ENCODE results near the gene SERPINB6. TPM values are rescaled to one million over a fixed set of nuclear protein-coding genes. Genes with fewer than 3 reads are reported as not detected.

Gene SERPINB6
- total and polyA plus RNA-seq, 9 of the 15 experiments (the other 6 are each of a cell fraction or from before 2014, with no cell fraction given) = 86.6 to 211 (median 143) TPM

DNA sequence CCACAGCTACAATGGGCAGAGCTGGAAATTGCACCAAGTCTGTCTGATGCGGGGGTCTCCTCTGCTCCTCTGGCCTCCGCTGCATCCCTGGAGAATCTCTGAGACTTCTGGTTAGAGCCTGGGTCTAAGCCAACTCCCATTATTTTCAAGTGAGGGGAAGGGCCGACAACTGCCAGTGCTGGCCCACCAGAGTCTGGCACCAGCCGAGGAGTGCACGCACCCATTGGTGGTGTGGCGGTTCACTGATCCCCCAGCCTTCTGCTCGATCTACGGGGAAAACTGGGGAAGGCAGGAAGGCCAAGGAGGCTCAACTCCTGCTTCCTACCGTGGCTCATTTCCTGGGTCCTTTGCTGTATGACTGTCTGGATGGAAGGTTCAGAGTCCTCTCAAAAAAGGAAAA, 34.5 kb upstream of the SERPINB6 start (continued):
- TF ChIP-seq PREB (CRISPR knock-in tag; IDR thresholded peaks at IDR 0.05) (no peak), NONO (IDR thresholded peaks at IDR 0.05; ENCODE audit: low read depth in 2 of 2, low read length in 1 of 2) (no peak), RUNX1 (IDR thresholded peaks at IDR 0.05; ENCODE audit: low read depth) (no peak), POLR2G (IDR thresholded peaks at IDR 0.05; ENCODE audit: low read depth, low read length) (peak; percentile 63), KLF6 (CRISPR knock-in tag; IDR thresholded peaks at IDR 0.05; ENCODE audit: borderline replicate concordance) (no peak), ZFP1 (CRISPR knock-in tag; IDR thresholded peaks at IDR 0.05) (no peak), HES1 (IDR thresholded peaks at IDR 0.05; ENCODE audit: low read depth) (no peak)
- TF ChIP-seq, protein P1, sequence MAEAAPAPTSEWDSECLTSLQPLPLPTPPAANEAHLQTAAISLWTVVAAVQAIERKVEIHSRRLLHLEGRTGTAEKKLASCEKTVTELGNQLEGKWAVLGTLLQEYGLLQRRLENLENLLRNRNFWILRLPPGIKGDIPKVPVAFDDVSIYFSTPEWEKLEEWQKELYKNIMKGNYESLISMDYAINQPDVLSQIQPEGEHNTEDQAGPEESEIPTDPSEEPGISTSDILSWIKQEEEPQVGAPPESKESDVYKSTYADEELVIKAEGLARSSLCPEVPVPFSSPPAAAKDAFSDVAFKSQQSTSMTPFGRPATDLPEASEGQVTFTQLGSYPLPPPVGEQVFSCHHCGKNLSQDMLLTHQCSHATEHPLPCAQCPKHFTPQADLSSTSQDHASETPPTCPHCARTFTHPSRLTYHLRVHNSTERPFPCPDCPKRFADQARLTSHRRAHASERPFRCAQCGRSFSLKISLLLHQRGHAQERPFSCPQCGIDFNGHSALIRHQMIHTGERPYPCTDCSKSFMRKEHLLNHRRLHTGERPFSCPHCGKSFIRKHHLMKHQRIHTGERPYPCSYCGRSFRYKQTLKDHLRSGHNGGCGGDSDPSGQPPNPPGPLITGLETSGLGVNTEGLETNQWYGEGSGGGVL (CRISPR knock-in tag; IDR thresholded peaks at IDR 0.05) = no peak

Data from K562 (cell line).